Fibroblast of pulmonary artery (primary cell): ENCODE measurements around the gene DHCR7.
"Not testable (repeated sequence)": the region's sequence is repeated elsewhere in the genome, so short reads cannot be mapped to it uniquely, and the experiment has no call there.

Experiments used
- DNase-seq: peaks from one replicate; pipeline ENCODE4 v3.0.0-alpha.2; 2010; ENCODE audit warnings: low read depth
- H3K4me3 ChIP-seq: replicated peaks from 2 replicates; pipeline ENCODE4 v1.5.1; 2011; ENCODE audit warnings: low read depth, mild to moderate bottlenecking, control low read depth, low read length, moderate library complexity
- TF ChIP-seq, protein P1 (sequence below): IDR thresholded peaks from 2 replicates; pipeline ENCODE4 v1.5.1; 2011; ENCODE audit warnings: mild to moderate bottlenecking, control low read depth, low read length, inconsistent platforms; ENCODE audit errors: missing control alignments

Gene DHCR7

DNA sequence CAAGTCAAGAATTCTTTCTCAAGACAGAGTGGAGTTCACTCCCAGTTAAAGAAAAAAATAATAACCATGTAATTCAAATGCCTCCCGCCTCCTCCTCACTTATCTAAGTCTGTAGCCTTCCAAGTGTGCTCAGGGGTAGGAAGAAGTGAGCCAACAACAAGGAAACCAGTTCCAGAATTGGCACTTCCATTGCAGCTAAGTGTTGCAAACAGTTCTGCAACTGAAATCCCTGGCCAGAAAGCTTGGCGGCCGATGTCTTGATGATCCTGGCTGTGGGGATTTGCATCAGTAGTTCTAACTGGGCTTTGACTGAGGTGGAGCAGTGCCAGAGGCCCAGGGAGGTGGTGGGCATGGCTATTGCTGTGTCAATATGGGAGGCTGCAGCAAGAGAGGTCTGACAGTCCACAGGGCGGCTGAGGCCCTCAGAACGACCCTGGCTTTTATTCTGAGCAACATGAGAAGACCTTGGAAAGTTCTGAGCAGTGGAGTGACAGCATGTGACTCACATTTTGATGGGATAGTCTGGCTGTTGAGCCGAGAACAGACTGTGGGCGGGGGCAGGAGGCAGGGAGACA is 19.2 kb downstream of the DHCR7 start:
- TF ChIP-seq, protein P1, sequence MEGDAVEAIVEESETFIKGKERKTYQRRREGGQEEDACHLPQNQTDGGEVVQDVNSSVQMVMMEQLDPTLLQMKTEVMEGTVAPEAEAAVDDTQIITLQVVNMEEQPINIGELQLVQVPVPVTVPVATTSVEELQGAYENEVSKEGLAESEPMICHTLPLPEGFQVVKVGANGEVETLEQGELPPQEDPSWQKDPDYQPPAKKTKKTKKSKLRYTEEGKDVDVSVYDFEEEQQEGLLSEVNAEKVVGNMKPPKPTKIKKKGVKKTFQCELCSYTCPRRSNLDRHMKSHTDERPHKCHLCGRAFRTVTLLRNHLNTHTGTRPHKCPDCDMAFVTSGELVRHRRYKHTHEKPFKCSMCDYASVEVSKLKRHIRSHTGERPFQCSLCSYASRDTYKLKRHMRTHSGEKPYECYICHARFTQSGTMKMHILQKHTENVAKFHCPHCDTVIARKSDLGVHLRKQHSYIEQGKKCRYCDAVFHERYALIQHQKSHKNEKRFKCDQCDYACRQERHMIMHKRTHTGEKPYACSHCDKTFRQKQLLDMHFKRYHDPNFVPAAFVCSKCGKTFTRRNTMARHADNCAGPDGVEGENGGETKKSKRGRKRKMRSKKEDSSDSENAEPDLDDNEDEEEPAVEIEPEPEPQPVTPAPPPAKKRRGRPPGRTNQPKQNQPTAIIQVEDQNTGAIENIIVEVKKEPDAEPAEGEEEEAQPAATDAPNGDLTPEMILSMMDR: no peak
- no peak overlapping the region for H3K4me3 ChIP-seq
- DNase-seq: peak; percentile 59

DNA sequence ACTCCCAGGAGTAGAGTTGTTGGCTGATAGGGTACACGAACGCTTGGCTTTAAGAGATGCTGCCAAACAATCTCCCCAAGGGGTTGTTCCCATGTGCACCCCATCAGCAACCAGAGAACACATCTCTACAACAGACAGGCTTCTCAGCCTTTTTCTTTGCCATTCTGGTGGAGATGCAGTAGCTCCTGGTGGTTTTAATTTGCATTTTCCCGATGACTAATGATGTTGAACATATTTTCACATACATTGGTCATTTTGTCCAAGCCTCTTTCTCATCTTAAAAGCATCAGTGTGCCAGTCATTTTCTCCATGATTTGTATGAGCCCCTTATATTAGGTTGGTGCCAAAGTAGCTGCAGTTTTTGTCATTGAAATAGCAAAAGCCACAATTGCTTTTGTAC is 21.8 kb downstream of the DHCR7 start:
- TF ChIP-seq, protein P1: no peak
- no peak for DNase-seq
- no peak overlapping the region for H3K4me3 ChIP-seq

DNA sequence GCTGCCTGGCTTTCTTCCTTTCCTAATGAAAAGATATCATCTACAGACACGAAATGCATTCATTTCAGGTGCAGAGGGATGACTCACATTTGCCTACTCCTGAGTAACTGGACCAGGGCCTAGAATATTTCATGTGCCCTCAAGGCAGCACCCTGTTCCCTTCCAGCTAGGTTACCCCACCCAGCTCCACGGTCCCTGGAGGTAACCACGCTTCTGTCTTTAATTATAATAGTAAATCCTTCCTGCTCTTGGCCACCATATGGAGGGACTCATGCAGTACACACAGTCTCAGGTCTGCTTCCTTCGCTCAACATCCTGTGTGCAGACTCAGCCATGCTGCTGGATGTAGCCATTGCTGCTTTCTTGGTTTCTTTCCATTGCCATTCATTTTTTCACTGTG is 22.3 kb downstream of the DHCR7 start:
- TF ChIP-seq, protein P1: no peak
- DNase-seq: no peak
- H3K4me3 ChIP-seq: no peak overlapping the region

DNA sequence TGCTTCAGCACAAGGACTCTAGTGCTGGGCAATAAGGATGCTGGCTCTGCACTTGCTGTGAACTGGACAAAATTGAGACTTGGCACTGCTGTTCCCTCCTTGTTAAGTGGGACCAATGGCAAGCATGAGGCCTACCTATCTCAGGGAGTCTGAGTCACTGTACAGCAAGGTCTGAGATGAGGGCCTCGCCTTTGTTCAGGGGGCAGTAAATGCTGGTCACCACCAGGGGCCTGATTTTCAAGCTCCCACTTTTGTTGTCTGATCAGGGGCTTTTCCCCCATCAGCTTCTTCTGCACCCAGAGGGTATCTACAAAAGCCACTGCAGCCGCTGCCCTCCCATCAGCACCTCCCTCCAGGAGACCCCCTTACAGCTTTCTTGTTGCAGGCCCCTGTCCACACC is 22.8 kb downstream of the DHCR7 start:
- TF ChIP-seq, protein P1: no peak
- DNase-seq: no peak
- no peak overlapping the region for H3K4me3 ChIP-seq

DNA sequence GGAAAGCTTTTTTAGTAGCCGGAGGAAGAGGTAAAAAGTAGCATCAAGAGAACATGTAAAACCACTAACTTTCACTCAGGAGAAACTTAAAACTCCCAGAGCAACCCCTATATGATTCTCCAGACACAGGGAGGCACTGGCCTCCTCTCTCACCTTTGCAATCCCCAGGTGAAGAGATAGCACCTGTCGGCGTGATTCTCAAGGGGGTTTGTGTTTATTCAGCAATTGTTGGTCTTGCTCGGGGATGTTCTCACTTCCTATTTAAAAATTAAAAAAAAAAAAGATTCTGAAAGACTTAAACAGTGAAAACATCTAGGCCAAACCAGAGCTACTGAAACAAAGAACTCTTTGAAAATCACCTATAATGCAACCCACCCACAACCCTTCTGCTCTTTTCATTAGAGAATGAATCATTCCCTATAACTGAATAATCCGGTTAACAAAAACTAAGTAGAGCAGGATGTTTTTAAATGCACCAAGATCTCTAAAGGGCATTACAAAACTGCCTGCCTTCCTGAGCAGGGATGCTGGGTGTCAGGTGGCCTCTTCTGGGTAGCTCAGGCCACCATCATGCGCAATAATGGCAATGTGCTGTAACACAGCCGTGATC is 24.9 kb downstream of the DHCR7 start:
- TF ChIP-seq, protein P1: no peak
- DNase-seq: no peak
- no peak overlapping the region for H3K4me3 ChIP-seq

DNA sequence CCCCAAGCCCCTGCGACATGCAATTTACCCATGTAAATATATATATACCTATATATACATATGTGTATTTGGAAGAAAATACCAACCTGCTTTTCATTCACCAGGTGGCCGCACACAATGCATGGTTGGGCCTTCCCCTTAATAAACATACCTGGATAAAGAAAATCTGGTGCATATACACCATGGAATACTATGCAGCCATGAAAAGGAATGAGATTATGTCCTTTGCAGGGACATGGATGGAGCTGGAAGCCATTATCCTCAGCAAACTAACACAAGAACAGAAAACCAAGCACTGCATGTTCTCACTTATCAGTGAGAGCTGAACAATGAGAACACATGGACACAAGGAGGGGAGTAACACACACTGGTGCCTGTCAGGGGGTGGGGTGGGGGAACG is 25.9 kb downstream of the DHCR7 start:
- not testable (repeated sequence) for DNase-seq, H3K4me3 ChIP-seq

DNA sequence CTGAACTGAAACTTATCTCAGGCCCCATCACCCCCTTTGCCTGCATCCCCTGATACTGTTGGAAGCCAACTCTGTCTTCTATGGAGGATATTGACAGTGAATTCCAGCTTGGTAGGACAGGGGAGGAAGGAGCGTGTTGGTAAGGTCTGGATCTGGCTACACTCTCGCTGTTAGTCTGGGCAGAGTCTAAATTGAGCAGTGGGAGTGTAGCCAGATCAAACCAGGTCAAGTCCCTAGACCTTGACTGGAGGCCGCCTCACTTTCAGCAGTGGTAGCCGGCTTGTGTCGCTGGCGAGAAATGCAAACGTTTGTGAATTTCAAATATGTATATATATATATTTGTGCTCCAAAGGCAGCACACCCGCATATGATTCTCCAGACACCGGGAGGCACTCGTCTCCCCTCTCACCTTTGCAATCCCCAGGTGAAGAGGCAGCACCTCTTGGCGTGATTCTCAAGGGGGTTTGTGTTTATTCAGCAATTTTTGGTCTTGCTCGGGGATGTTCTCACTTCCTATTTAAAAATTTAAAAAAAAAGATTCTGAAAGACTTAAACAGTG is 26.7 kb downstream of the DHCR7 start:
- TF ChIP-seq, protein P1: no peak
- DNase-seq: no peak

More for the DNA sequence above, 26.7 kb downstream of the DHCR7 start:
- H3K4me3 ChIP-seq: no peak overlapping the region
